Body of pancreas (tissue), 4 donors: Measurements from ENCODE around the gene GRID1. TPM values are rescaled to one million over a fixed set of nuclear protein-coding genes. Genes with fewer than 3 reads are reported as not detected.

ENCODE experiments used
- ATAC-seq: fragments of 150-250 bp; one replicate; pipeline ENCODE4 v1.9.1; 2016
- DNase-seq, 4 donors: peaks; one replicate each; pipeline ENCODE4 v3.0.0-alpha.2; 2019
- H3K27ac ChIP-seq, 4 donors: fragments of 200-600 bp; sonication (generic); 1 replicate in 3 of 4; 2 replicates in 1 of 4; pipeline versions ENCODE4 v1.5.1 to v1.6.1; 2016 to 2019; ENCODE audit warnings: mild to moderate bottlenecking in 1 of 4, mixed read lengths in 1 of 4, moderate library complexity in 1 of 4
- H3K27me3 ChIP-seq, 2 donors: fragments of 200-600 bp; sonication (generic); one replicate each; pipeline ENCODE4 v1.6.0; 2016; ENCODE audit warnings: mild to moderate bottlenecking in 1 of 2
- H3K36me3 ChIP-seq, 2 donors: fragments of 200-600 bp; sonication (generic); replicated peaks in 1 of 2; 2 replicates each; pipeline ENCODE4 v1.5.1; 2016; ENCODE audit warnings: low read depth in 2 of 2; ENCODE audit not compliant: insufficient read depth in 1 of 2
- H3K4me1 ChIP-seq: fragments of 200-600 bp; sonication (generic); one replicate; pipeline ENCODE4 v1.6.0; 2016
- H3K4me3 ChIP-seq, 2 donors: fragments of 200-600 bp; sonication (generic); 1 replicate in 1 of 2; 2 replicates in 1 of 2; pipeline ENCODE4 v1.5.1; 2016 to 2019
- H3K9me3 ChIP-seq, 3 donors: fragments of 200-600 bp; sonication (generic); 1 replicate in 2 of 3; 2 replicates in 1 of 3; pipeline ENCODE4 v1.5.1; 2016
- POLR2A ChIP-seq, 3 donors: fragments of 450-650 bp; IDR thresholded peaks; one replicate each; pipeline ENCODE4 v1.6.1; 2016; ENCODE audit warnings: antibody characterized with exemption in 3 of 3, mild to moderate bottlenecking in 2 of 3
- WGBS, 2 donors: methylation state at CpG; one replicate each; pipeline ENCODE4 v1.1.5; 2017; 5-methylcytosine and 5-hydroxymethylcytosine counted together
- intact Hi-C: fragments of 100-400 bp; cut with DNase I; formaldehyde crosslinking; loops from one replicate; pipeline ENCODE4 v1.15.1; 2023
- total RNA-seq, 2 donors: library from RNA; depleted of rRNA; stranded (reverse); fragments of >200 nt; gene quantifications; one replicate each; pipeline ENCODE4 v1.1.0, GENCODE V29; 2016
- TF ChIP-seq, protein P1 (sequence below), 7 experiments: fragments of 450-650 bp in 4 of 7; fragments of 200-600 bp in 3 of 7; sonication (generic) in 3 of 7; IDR thresholded peaks; one replicate each; pipeline ENCODE4 v1.5.1; 2016 to 2019; ENCODE audit warnings: antibody characterized with exemption in 7 of 7

GRID1 gene
- total RNA-seq, 2 donors from 2014 or later: 1.0 to 1.6 TPM

DNA sequence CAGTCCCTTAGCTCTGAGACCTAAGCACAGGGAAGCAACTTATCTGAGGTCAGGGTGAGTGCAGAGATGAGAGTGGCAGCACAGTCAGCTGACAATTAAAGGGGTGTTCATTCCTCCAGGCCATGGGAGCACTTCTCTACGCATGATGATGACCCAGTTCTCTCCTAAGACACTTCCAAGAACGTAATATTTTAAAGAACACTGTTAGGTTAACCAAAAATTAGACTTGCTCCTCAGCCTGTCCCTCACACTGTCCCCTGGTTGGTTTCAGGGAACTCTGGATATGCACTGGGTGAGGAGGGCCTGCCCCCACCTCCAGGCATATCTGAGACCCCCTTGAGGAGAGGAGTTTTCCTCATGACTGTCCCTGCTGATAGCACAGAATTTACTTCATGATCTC lies 767.5 kb downstream of the GRID1 start:
- H3K27me3 ChIP-seq: no peaks in the 10 kb centered on the region
- H3K9me3 ChIP-seq: no peaks in the 10 kb centered on the region
- ATAC-seq (no peak), DNase-seq (no peak)
- intact Hi-C loops: no loop called here
- H3K4me3 ChIP-seq: no peak overlapping the region
- no peak overlapping the region for H3K27ac ChIP-seq
- TF ChIP-seq, protein P1, sequence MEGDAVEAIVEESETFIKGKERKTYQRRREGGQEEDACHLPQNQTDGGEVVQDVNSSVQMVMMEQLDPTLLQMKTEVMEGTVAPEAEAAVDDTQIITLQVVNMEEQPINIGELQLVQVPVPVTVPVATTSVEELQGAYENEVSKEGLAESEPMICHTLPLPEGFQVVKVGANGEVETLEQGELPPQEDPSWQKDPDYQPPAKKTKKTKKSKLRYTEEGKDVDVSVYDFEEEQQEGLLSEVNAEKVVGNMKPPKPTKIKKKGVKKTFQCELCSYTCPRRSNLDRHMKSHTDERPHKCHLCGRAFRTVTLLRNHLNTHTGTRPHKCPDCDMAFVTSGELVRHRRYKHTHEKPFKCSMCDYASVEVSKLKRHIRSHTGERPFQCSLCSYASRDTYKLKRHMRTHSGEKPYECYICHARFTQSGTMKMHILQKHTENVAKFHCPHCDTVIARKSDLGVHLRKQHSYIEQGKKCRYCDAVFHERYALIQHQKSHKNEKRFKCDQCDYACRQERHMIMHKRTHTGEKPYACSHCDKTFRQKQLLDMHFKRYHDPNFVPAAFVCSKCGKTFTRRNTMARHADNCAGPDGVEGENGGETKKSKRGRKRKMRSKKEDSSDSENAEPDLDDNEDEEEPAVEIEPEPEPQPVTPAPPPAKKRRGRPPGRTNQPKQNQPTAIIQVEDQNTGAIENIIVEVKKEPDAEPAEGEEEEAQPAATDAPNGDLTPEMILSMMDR (IDR thresholded peaks at IDR 0.05): no peak
- no peak for TF ChIP-seq POLR2A (IDR thresholded peaks at IDR 0.05)
- H3K36me3 ChIP-seq: no peaks in the 10 kb centered on the region
- WGBS, 2 donors: 68 to 88% methylated on average over 2 of the region's 2 CpGs
- no peaks in the 10 kb centered on the region for H3K4me1 ChIP-seq

DNA sequence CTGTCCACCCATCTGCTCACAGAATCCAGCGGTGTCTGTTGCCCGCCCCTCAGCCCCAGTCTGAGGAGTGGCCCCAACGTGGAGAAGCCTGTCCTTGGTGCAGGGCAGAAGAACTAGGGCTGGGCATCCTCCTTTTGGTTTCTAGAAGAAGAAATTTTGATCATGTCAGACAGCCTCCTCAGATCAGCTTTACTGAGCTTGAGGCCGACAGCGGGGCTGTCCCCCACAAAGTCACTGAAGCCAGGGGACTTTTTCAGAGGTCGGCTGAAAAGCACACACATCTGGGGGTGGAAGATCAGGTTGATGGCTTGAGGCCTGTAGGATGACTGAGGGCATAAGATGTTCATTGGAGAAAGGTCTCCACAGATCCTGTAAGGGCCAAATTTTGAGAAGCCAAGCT lies 767.9 kb downstream of the GRID1 start:
- no peaks in the 10 kb centered on the region for H3K9me3 ChIP-seq
- 74 to 78% methylated on average over 4 to 6 of the region's 6 CpGs for WGBS, 2 donors
- no peak overlapping the region for H3K27ac ChIP-seq

DNA sequence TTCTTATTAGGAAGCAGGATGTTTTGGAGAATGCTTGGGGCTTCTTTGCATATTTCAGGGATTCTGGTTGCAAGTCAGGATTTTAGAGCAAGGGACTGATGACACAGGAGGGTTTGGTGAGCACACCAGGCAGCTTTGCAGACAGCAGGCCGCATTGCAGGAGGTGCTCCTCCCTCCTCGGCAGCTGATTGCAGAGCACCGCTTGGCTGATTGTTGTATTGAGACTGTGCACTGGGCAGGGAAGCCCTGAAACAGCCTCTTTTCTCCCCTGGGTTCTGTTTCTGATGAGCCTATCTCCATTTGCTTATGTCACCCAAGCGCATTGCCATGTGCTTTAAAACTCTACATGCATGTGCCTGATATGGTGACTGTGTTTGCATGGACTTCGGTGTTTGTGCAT lies 769.6 kb downstream of the GRID1 start:
- WGBS, 2 donors: 68 to 80% methylated on average over 3 to 5 of the region's 5 CpGs
- no peak for TF ChIP-seq POLR2A (IDR thresholded peaks at IDR 0.05)
- TF ChIP-seq, protein P1 (IDR thresholded peaks at IDR 0.05): no peak
- ATAC-seq: no peak

More for the DNA sequence above, 767.9 kb downstream of the GRID1 start:
- no peaks in the 10 kb centered on the region for H3K4me1 ChIP-seq
- DNase-seq (no peak), ATAC-seq (no peak)
- no peaks in the 10 kb centered on the region for H3K27me3 ChIP-seq
- H3K36me3 ChIP-seq: no peaks in the 10 kb centered on the region
- H3K4me3 ChIP-seq: no peak overlapping the region
- intact Hi-C loops: no loop called here
- TF ChIP-seq, protein P1 (IDR thresholded peaks at IDR 0.05): no peak
- TF ChIP-seq POLR2A (IDR thresholded peaks at IDR 0.05): no peak

DNA sequence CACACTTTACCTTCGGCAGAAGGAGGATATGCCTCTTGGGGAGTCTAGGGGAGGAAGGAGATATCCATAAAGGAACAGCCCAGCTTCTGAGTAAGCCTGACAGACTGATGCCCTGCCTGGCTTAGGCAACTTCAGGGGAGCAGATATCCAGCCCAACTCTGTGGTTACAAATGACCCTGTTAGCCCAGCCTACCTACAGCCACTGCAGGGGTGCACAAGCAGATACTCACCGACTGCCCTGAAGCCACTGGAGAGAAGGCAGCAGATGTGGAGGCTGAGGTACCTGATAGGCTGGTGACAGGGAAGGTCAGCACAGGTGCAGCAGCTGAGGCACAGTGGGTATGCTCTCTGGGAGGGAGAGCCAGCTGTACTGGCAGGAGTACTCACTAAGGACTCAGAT lies 770.2 kb downstream of the GRID1 start:
- DNase-seq: no peak
- no peaks in the 10 kb centered on the region for H3K9me3 ChIP-seq

More for the DNA sequence above, 769.6 kb downstream of the GRID1 start:
- Histone ChIP-seq H3K4me3 (no peak overlapping the region), H3K36me3 (no peaks in the 10 kb centered on the region), H3K27me3 (no peaks in the 10 kb centered on the region), H3K4me1 (no peaks in the 10 kb centered on the region), H3K9me3 (no peaks in the 10 kb centered on the region), H3K27ac (no peak overlapping the region)
- no peak for DNase-seq
- intact Hi-C loops: no loop called here

DNA sequence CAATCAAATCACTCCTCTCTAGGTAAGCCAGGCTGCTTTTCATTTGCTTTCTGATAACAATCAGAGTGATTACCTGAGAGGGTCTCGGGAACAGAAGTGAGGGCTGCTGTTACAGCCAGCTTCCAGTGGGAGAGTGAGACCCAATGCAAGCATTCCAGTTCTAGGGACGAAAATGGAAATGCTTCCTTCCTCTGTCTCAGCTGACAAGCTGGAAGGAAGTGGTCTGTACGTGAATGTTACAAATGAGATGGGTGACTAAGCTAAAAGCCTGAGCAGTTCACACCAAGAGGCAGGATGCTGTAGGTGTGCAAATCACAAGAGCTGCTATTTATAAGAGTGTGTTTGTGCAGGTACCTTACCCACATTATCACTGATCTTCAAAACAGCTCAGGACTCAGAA lies 772.4 kb downstream of the GRID1 start:
- WGBS, 2 donors: 32 to 45% methylated on average over 3 of the region's 3 CpGs
- no peak overlapping the region for H3K27ac ChIP-seq
- H3K4me1 ChIP-seq: no peaks in the 10 kb centered on the region
- intact Hi-C loops: no loop called here
- TF ChIP-seq, protein P1 (IDR thresholded peaks at IDR 0.05): no peak
- no peak for TF ChIP-seq POLR2A (IDR thresholded peaks at IDR 0.05)
- DNase-seq: no peak
- H3K4me3 ChIP-seq: no peak overlapping the region
- H3K9me3 ChIP-seq: no peaks in the 10 kb centered on the region
- no peaks in the 10 kb centered on the region for H3K27me3 ChIP-seq
- ATAC-seq: no peak
- H3K36me3 ChIP-seq: no peaks in the 10 kb centered on the region

More for the DNA sequence above, 770.2 kb downstream of the GRID1 start:
- ATAC-seq: no peak
- no peak overlapping the region for H3K27ac ChIP-seq
- no peak overlapping the region for H3K4me3 ChIP-seq
- 42 to 70% methylated on average over 2 of the region's 2 CpGs for WGBS, 2 donors
- H3K36me3 ChIP-seq: no peaks in the 10 kb centered on the region
- intact Hi-C loops: no loop called here
- no peaks in the 10 kb centered on the region for H3K4me1 ChIP-seq
- TF ChIP-seq POLR2A (IDR thresholded peaks at IDR 0.05): no peak
- TF ChIP-seq, protein P1 (IDR thresholded peaks at IDR 0.05): no peak
- no peaks in the 10 kb centered on the region for H3K27me3 ChIP-seq
